Stimulated activated memory B cell treated with anti-CD40 and anti-IgM and Interleukin-4, amounts not matched to agents 10 μg/mL and 1 μg/mL and 100 μg/mL, for 72 hours (primary cell): Measurements from ENCODE around the gene NRDE2.
A peak's percentile ranks its signal among the peaks of the same experiment; 100 is the strongest.
"Not testable (repeated sequence)": the region's sequence is repeated elsewhere in the genome, so short reads cannot be mapped to it uniquely, and the experiment has no call there.

Experiments
- ATAC-seq: fragments of 150-1000 bp; cut with Tn5 transposase; 2 replicates; pipeline ENCODE4 v1.10.0; 2021
- H3K27ac Mint-ChIP-seq: one replicate; pipeline ENCODE4 v1.8.0; 2022; ENCODE audit warnings: mild to moderate bottlenecking, mixed read lengths
- H3K27me3 Mint-ChIP-seq: one replicate; pipeline ENCODE4 v1.8.0; 2022; ENCODE audit warnings: mixed read lengths
- H3K36me3 Mint-ChIP-seq: one replicate; pipeline ENCODE4 v1.8.0; 2022; ENCODE audit warnings: mixed read lengths
- H3K4me1 Mint-ChIP-seq: one replicate; pipeline ENCODE4 v1.8.0; 2022; ENCODE audit warnings: mixed read lengths
- H3K4me3 Mint-ChIP-seq: one replicate; pipeline ENCODE4 v1.8.0; 2022; ENCODE audit warnings: mild to moderate bottlenecking, moderate library complexity, mixed read lengths
- H3K9me3 Mint-ChIP-seq: one replicate; pipeline ENCODE4 v1.8.0; 2022; ENCODE audit warnings: mixed read lengths

Gene NRDE2

DNA sequence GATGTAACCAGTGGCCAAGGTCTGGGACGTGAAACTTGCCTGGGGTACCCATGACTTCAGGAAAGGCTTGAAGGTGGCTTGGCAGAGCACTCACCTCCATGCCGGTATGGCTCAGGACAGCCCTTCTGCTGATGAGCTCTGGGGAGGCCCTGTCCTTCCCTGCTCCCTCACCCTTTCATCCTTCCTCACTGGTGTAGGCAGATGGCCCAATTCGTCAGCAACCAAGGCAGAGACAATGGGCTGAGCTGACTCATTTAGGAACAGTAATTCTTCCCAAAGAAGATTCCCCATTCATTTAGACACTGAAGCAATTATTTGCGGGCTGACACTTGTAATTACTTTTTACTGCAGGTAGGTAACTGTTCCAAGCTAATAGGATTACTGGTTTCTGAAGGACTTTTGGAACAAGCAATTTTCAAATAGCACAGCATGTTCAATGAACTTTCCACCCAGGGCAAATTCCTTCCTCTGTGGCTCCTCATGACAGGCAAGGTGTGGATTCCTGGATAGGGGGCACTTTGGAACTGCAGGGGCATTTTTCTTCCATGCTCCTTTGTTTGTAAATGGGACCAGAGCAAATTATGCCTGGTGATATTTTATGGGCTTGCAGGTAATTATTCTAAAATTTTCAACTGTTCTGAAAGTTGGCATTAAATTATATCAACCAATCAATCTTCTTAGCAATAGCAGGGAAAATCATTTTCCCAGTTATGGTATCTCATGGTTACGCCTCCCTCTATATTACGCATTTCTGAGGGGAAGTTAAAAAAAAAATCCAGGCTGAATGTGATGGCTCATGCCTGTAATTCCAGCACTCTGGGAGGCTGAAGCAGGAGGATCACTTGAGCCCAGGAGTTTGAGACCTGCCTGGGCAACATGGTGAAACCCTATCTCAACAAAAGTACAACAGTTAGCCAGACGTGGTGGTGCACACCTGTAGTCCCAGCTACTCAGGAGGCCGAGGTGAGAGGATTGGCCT lies 24.1 kb upstream of the NRDE2 start:
- no peak overlapping the region for H3K4me3 Mint-ChIP-seq
- no peak for ATAC-seq
- no peak overlapping the region for H3K27ac Mint-ChIP-seq

DNA sequence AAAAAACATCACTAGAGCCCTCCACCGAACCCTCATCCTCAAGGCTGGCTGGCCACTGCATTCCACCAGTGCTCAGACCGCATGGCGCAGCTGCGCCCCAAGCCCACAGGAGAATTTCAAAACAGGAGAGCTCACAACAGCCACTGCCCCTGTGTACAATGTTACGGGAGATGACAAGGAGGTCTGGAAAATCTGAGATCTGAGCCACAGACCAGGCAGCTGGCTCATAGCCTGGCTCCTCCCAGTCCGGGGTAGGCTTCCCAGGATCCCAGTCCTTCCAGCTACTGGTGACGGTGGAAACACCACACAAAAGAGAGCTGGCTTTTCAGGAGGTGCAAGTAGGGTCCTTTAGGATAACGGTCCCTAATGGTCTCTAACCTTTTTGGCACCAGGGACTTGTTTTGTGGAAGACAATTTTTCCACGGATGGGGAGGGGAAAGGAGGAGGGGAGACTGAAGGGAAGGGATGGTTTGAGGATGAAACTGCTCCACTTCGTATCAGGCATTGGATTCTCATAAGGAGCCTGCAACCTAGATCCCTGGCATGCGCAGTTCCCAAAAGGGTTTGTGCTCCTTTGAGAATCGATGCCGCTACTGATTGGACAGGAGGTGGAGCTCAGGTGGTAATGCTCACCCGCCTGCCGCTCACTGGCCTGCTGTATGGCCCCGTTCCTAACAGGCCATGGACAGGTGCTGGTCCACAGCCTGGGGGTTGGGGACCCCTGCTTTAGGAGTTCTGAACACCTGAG lies 23.0 kb upstream of the NRDE2 start:
- ATAC-seq, result no peak
- no peaks in the 10 kb centered on the region for H3K36me3 Mint-ChIP-seq
- H3K4me1 Mint-ChIP-seq, result no peaks in the 10 kb centered on the region
- H3K9me3 Mint-ChIP-seq, result no peaks in the 10 kb centered on the region
- peaks cover 22% of the 10 kb centered on the region for H3K27me3 Mint-ChIP-seq
- no peak overlapping the region for H3K4me3 Mint-ChIP-seq
- no peak overlapping the region for H3K27ac Mint-ChIP-seq

More for the DNA sequence above, 24.1 kb upstream of the NRDE2 start:
- no peaks in the 10 kb centered on the region for H3K36me3 Mint-ChIP-seq
- H3K4me1 Mint-ChIP-seq, result no peaks in the 10 kb centered on the region
- H3K27me3 Mint-ChIP-seq, result peaks cover 12% of the 10 kb centered on the region
- H3K9me3 Mint-ChIP-seq, result no peaks in the 10 kb centered on the region

DNA sequence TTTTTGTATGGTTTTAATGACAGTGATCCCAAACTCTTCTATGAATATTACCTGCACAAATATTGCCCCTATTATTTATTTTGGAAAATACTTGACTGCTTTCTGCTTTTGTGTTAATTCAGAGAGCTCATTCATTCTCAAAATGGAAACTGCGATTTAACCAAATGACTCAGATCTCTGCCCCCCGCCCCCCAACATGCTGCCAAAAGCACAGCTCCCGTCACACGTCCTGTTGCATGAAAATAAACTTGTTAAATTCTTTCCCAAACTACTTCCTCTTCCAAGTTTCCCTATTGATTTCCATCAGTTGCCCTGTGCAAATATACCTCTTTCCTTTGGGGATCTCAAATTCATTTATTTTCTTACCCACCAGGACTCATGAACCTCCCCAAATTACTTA lies 18.0 kb upstream of the NRDE2 start:
- H3K4me1 Mint-ChIP-seq, result no peaks in the 10 kb centered on the region
- ATAC-seq, result no peak
- H3K27me3 Mint-ChIP-seq, result peaks cover 10% of the 10 kb centered on the region
- no peak overlapping the region for H3K4me3 Mint-ChIP-seq
- H3K36me3 Mint-ChIP-seq, result no peaks in the 10 kb centered on the region
- no peaks in the 10 kb centered on the region for H3K9me3 Mint-ChIP-seq
- H3K27ac Mint-ChIP-seq, result no peak overlapping the region

DNA sequence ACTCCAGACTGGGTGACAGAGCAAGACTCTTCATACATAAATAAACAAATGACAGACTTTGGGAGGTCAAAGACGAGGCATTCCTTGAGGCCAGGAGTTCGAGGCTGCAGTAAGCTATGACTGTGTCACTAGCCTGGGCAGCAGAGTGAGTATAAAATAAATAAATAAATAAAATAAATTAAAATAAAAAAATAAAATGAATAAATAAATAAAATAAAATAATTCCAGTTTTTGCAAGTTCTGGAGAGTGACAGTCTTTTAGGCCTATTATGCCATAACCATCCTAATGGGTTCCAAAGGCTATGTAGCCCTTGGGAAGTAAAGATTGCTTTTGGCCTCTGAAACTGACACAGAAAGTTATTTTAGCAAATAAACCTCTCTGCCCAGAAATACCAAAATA lies 16.5 kb upstream of the NRDE2 start:
- Mint-ChIP-seq H3K4me3 (no peak overlapping the region), H3K9me3 (no peaks in the 10 kb centered on the region), H3K36me3 (no peaks in the 10 kb centered on the region), H3K4me1 (no peaks in the 10 kb centered on the region), H3K27me3 (peaks cover 10% of the 10 kb centered on the region), H3K27ac (no peak overlapping the region)
- ATAC-seq, result no peak

DNA sequence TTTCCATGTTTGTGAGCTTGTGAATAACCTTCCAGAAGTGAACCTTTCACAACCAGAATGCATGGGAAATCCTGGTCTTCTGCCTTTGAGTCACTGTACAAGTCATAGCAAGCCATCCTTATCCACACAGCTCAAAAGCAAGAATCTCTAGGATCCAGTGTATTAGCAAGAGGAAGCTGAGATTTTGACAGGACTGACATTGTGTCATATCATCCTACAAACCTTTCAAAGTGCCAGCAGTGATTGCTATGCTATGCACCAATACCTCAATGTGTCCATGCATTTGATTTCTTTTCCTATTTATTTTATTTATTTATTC lies 13.5 kb upstream of the NRDE2 start:
- H3K27ac Mint-ChIP-seq, result no peak overlapping the region
- ATAC-seq, result no peak
- H3K9me3 Mint-ChIP-seq, result no peaks in the 10 kb centered on the region
- H3K4me1 Mint-ChIP-seq, result no peaks in the 10 kb centered on the region
- H3K27me3 Mint-ChIP-seq, result peaks cover 16% of the 10 kb centered on the region
- no peaks in the 10 kb centered on the region for H3K36me3 Mint-ChIP-seq
- no peak overlapping the region for H3K4me3 Mint-ChIP-seq

DNA sequence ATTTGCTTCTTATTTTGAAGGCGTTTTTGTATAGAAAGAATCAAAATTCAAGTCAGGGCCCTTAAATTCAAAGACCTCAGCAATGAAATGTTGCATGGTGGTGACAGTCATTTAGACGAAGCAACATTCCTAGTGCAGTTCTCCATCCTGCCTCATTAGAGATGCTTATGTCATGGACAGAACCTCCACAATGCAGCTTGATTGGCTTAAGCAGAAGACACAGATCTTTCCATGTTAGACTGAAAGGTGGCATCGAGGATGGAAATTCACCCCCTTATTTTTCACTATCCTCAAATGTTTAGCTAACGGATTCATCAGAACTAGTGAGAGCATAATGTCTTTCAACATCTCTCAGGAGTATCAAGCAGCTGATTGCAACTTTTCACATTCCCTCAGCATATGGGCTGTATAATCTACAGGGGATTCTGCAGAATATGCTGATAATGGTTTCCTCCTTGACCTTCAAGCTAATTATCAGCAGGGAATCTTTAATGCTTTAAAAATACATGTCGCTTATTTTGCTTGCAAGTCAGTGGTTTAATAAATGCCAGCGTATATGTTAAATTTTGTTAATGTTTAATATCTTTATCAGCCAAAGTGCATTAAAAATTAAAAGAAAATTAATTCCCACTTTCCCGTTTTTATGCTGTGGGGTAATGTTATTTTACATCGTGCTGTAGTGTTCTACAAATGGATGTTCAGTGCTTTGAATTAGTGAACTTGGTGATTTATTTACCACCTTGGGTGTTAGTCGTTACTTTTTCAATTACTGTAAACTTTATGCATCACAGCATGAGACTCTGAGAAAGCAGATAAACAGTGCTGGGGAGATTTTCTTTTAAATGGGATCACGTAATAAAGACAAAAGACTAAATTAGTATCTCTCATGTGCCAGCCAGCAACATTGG lies 12.8 kb upstream of the NRDE2 start:
- Mint-ChIP-seq H3K4me1 (no peaks in the 10 kb centered on the region), H3K9me3 (no peaks in the 10 kb centered on the region), H3K4me3 (no peak overlapping the region), H3K27ac (no peak overlapping the region), H3K27me3 (peaks cover 18% of the 10 kb centered on the region), H3K36me3 (no peaks in the 10 kb centered on the region)
- no peak for ATAC-seq

DNA sequence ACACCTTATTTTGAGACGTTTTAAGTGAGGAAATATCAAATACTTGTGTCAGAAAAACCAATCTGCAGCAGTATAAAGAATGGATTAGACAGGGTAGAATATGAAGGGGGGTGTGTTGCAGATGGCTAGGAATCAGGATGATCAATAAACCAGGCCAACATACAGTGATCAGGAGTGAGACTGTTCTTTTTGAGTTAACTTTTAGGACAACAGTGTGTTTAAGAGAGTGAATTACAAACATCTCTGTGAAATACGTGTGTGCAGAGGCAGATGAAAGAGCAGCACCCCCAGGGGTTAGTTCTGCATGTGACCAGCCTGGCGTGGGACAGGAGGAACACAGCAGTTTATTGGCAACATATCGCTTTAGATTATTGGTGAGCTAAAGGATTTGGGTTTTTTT lies 10.6 kb upstream of the NRDE2 start:
- Mint-ChIP-seq H3K27ac (no peak overlapping the region), H3K9me3 (no peaks in the 10 kb centered on the region), H3K4me3 (no peak overlapping the region), H3K27me3 (peaks cover 39% of the 10 kb centered on the region), H3K4me1 (no peaks in the 10 kb centered on the region), H3K36me3 (no peaks in the 10 kb centered on the region)
- no peak for ATAC-seq

DNA sequence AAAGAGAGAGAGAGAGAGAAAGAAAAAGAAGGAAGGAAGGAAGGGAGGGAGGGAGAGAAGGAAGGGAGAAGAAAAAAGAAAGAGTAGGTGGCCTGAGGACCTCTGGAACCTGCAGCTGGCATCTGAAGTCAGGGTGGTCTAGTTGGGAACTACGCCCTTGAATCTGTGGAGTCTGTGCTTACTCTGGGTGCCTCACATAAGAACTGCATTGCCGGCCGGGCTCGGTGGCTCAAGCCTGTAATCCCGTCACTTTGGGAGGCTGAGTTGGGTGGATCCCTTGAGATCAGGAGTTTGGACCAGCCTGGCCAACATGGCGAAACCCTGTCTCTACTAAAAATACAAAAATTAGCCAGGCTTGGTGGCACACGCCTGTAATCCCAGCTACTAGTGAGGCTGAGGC lies 10.0 kb upstream of the NRDE2 start:
- Mint-ChIP-seq H3K4me3 (no peak overlapping the region), H3K27me3 (peaks cover 44% of the 10 kb centered on the region), H3K27ac (no peak overlapping the region), H3K9me3 (no peaks in the 10 kb centered on the region), H3K4me1 (no peaks in the 10 kb centered on the region), H3K36me3 (no peaks in the 10 kb centered on the region)
- no peak for ATAC-seq

DNA sequence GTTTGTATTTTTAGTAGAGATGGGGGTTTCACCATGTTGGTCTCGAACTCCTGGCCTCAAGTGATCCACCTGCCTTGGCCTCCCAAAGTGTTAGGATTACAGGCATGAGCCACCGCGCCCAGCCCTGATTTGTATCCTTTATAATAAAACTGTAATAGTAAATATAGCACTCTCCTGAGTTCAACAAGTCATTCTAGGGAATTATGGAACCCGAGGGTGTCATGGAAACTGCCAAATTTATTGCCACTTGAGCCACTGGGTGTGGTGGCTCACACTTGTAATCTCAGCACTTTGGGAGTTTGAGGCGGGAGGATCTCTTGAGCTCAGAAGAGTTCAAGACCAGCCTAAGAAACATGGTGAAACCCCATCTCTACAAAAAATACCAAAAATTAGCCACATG lies 9.5 kb upstream of the NRDE2 start:
- not testable (repeated sequence) for H3K4me1 Mint-ChIP-seq, H3K9me3 Mint-ChIP-seq

DNA sequence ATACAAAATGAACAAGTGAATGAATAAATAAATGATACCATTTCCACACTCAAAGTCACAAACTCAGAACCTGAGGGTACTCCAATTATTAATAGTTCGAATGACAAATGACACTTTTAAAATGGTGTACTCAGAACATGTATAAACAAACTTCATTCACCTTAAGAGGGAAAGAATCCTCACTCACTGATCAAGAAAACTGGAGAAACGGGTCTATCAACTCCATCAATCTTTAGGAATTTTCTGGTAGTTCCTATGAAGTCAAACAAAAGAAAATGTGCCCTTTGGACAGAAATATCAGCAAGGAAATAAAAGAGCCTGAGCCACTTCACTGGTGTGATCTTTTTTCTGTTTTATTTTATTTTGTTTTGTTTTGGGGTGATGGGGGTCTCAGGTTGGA lies 5.2 kb upstream of the NRDE2 start:
- Mint-ChIP-seq H3K9me3 (no peaks in the 10 kb centered on the region), H3K27me3 (peaks cover 62% of the 10 kb centered on the region), H3K4me1 (no peaks in the 10 kb centered on the region), H3K27ac (no peak overlapping the region), H3K4me3 (no peak overlapping the region), H3K36me3 (no peaks in the 10 kb centered on the region)
- no peak for ATAC-seq

More for the DNA sequence above, 9.5 kb upstream of the NRDE2 start:
- H3K36me3 Mint-ChIP-seq, H3K27ac Mint-ChIP-seq, ATAC-seq, H3K4me3 Mint-ChIP-seq: not testable (repeated sequence)
- H3K27me3 Mint-ChIP-seq, result peaks cover 50% of the 10 kb centered on the region

DNA sequence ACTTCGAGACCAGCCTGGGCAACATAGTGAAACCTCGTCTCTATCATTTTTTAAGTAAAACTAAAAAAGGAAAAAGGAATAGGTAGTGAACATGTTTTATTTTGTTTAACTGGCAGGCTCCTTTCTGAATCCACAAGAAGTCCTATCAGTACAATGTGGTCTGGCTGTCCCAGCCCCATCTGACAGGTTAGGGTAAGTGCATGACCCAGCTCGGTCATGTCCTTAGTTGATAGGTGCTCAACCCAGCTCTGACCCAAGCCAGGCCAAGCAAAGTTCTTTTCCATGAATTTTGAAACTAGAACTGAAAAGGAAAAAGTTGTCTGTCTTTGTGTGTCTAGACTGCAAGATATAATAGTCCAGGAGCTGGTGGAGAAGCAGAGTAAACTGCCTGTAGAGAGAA lies 4.7 kb upstream of the NRDE2 start:
- Mint-ChIP-seq H3K36me3 (peaks cover 4% of the 10 kb centered on the region), H3K9me3 (no peaks in the 10 kb centered on the region), H3K4me1 (peaks cover 4% of the 10 kb centered on the region), H3K27me3 (peaks cover 56% of the 10 kb centered on the region), H3K4me3 (no peak overlapping the region), H3K27ac (no peak overlapping the region)
- no peak for ATAC-seq

DNA sequence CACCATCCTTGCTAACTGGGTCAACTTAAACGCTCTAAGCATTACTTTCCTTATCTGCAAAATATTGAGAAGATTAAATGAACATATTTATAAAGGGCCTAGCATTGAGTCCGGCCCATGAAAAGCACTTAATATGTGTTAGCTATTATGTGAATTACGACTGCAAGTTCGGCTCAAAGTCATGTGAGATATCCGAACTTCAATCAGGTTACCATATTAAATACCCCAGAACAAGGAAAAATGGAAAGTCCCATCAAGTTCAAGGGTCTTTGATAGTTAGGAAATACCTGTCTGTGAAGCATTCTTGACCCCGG lies 487 bp upstream of the NRDE2 start:
- H3K36me3 Mint-ChIP-seq, result peaks cover 11% of the 10 kb centered on the region
- peak overlapping the region; percentile 96 for H3K27ac Mint-ChIP-seq
- peak overlapping the region; percentile 91 for H3K4me3 Mint-ChIP-seq
- ATAC-seq, result peak; percentile 6
- peaks cover 20% of the 10 kb centered on the region for H3K4me1 Mint-ChIP-seq
- H3K27me3 Mint-ChIP-seq, result peaks cover 22% of the 10 kb centered on the region
- H3K9me3 Mint-ChIP-seq, result no peaks in the 10 kb centered on the region

DNA sequence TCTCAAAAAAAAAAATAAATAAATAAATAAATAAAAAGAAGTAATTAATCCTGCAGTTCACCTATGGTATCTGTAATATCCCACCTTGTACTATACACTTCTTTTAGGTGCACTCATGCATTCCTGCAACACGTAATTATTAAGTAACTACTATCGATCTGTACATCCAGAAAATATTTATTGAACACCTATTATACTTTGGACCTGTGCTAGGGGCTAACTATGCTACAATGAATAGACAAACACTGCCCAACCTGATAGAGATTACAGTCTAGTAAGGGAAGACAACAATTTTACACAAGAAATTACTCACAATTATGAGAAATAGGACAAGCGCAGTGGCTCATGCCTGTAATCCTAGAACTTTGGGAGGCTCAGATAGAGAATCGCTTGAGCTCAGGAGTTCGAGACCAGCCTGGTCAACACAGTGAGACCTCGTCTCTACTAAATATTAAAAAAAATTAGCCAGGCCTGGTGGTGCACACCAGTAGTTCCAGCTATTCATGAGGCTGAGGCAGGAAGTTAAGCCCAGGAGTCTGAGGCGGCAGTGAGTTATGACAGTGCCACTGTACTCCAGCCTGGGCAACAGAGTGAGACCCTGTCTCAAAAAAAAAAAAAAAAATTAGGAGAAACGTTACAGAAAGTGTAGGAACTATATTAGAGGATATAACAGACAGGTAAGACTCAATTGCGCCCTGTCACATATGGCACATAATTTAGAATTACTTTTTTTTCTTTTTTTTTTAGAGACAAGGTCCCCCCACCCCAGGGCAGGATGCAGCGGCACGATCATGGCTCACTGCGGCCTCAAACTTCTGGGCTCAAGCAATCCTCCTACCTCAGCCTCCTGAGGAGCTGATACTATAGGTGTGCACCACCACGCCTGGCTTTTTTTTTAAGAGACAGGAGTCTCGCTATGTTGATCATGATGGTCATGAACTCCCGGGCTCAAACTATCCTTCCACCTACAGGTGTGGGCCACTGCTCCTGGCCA lies 1.2 kb downstream of the NRDE2 start:
- ATAC-seq, result no peak
- Mint-ChIP-seq H3K9me3 (no peaks in the 10 kb centered on the region), H3K4me3 (peak overlapping the region; percentile 91), H3K36me3 (peaks cover 20% of the 10 kb centered on the region), H3K4me1 (peaks cover 29% of the 10 kb centered on the region), H3K27ac (peak overlapping the region; percentile 96), H3K27me3 (peaks cover 5% of the 10 kb centered on the region)

DNA sequence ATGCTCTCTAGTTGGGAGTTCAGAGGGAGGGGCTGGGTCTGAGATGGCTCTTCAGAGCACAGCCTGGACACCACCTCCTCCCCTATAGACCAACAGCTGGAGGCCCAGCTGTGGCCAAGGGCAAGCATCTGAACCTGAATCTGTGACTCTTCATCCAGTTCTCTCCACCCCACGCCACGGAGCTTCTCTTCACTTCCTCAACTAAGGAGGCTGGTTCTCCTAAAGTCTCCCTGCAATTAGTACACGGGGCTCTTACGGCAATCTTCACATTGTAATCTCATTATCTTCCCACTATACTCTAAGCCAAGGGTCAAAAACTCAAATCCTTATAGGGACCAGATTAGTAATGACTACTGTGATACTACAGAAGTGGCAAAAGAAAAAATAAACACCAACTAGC lies 9.8 kb downstream of the NRDE2 start:
- no peak overlapping the region for H3K4me3 Mint-ChIP-seq
- ATAC-seq, result no peak
- H3K9me3 Mint-ChIP-seq, result no peaks in the 10 kb centered on the region
- peaks cover 29% of the 10 kb centered on the region for H3K4me1 Mint-ChIP-seq
- no peak overlapping the region for H3K27ac Mint-ChIP-seq
- H3K27me3 Mint-ChIP-seq, result no peaks in the 10 kb centered on the region
- peaks cover 49% of the 10 kb centered on the region for H3K36me3 Mint-ChIP-seq
